Hematopoietic multipotent progenitor cell treated with erythropoietin and hydrocortisone succinate and interleukin-3 and kit ligand, for 4 days (in vitro differentiated cells): ENCODE results near the gene FMNL3.
"Not testable (repeated sequence)": the region's sequence is repeated elsewhere in the genome, so short reads cannot be mapped to it uniquely, and the experiment has no call there.

ENCODE experiments used
- DNase-seq: peaks from one replicate; pipeline ENCODE4 v3.0.0-alpha.2; 2015

FMNL3 gene, protein sequence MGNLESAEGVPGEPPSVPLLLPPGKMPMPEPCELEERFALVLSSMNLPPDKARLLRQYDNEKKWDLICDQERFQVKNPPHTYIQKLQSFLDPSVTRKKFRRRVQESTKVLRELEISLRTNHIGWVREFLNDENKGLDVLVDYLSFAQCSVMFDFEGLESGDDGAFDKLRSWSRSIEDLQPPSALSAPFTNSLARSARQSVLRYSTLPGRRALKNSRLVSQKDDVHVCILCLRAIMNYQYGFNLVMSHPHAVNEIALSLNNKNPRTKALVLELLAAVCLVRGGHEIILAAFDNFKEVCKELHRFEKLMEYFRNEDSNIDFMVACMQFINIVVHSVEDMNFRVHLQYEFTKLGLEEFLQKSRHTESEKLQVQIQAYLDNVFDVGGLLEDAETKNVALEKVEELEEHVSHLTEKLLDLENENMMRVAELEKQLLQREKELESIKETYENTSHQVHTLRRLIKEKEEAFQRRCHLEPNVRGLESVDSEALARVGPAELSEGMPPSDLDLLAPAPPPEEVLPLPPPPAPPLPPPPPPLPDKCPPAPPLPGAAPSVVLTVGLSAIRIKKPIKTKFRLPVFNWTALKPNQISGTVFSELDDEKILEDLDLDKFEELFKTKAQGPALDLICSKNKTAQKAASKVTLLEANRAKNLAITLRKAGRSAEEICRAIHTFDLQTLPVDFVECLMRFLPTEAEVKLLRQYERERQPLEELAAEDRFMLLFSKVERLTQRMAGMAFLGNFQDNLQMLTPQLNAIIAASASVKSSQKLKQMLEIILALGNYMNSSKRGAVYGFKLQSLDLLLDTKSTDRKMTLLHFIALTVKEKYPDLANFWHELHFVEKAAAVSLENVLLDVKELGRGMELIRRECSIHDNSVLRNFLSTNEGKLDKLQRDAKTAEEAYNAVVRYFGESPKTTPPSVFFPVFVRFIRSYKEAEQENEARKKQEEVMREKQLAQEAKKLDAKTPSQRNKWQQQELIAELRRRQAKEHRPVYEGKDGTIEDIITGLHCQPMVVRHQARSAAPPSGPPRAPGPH

DNA sequence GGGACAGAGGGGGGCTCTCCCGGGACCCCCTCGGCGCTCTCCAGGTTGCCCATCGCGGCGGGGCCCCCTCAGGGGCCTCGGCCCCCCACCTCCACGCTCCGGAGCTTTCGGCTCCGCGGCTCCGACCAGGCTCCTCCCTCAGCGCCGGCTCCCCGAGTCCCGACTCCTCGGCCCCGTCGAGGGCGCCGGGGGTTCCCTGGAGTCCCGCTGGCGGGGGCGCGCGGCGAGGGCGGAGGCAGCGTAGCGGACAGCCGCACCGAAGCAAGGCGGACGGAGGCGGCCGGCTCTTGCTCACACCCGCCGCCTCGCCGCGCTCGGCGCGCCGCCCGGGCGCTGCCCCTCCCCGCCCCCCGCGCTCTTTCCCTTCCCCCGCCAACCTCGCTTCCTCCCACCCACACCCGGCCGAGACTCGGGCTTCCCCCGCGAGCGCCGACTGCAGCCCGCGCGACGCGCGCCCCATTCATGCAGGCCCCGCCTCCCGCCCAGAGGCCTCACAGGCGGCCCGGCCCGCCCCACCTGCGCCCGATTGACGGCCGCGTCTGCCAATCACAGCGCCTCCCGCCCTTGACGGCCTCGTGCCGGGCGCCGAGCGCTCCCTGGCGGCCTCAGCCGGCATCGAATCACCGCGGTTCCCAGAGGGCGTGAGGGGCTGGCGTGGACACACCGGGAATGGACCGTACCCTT is at the start of gene FMNL3:
Gene FMNL3 (minus strand): TSS at position 278 of the 684 bp plus-strand sequence. CDS start 225 bp downstream, at position 53.
- DNase-seq, result peak; percentile 98

DNA sequence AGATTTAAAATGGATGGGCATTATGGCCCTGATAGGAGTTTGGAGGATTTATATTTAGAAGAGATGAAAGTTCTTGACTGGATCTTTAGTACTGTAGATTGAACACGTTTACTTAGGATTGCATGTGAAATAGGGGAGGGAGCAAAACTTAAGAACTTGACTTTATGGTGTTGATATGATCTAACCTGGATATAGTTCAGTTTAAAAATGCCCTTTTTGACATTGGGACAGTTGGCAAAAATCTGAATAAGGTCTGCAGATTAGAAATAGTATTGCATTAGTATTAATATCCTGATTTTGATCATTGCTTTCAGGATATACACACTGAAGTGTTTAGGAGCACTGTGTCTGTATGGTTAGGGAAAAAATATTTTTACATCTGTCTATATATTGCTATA is 43.8 kb upstream of the FMNL3 start:
- DNase-seq, result no peak

DNA sequence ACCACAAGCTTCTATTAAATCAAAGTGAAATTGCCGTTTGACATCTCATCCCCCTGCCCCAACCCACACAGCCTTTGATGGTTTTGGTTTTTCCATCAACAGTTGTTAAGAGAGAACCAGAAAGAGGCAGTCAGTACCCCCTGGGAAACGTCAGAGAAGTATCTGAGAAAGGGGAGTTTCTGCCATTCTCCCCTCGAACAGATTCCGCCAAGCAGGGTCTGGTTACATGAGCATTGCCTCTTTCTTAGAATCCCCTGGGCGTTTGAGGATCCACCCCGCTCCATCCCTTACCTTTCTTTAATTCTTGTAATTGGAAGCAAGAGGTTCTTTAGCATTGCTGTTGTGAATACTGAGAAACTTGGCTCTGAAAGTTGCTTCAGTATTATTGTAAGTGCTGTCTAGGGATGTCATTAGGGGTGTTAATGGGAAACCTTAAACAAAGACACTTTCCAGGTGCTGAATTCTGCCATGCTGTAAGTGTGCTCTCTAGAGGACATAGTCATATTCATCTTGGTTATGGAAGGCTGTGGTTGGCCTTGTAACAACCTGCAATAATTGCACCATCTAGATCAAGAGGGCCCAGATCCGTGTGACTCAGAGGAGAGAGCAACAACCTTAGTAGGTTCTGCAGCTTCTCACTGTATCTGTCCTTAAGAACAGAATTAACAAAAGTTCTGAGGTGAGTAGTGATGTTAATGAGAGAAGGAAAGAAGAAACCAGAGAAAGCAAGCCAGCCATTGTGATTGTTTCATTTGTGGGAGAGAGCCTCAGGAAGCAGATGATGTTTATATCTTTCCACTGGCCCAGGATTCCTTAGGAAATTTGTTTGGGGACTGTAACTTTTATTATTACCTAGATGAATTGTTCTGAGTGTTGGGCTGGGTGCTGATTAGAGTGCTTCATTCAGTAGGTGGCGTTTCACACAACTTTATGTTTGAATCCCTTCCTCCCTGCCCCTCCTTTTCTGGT is 43.1 kb upstream of the FMNL3 start:
- peak; percentile 58 for DNase-seq

DNA sequence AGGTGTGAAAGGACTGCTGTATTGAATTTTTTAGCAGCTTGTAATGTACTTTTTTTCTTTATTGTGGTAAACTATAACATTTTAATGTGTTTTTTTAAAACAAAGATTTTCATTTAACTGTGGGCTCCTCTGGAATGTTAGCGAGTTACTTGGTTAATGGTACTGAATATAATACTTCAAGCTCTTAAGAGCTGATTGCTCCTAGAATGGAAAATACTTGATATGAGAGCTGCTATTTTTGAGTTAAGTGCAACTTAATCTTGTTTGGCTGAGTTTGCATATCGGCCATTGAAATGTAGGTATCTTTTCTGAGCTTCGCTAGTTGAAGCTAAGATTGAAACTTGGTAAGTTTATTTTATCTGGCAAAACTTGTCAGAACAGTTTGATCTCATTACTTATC is 41.6 kb upstream of the FMNL3 start:
- no peak for DNase-seq

DNA sequence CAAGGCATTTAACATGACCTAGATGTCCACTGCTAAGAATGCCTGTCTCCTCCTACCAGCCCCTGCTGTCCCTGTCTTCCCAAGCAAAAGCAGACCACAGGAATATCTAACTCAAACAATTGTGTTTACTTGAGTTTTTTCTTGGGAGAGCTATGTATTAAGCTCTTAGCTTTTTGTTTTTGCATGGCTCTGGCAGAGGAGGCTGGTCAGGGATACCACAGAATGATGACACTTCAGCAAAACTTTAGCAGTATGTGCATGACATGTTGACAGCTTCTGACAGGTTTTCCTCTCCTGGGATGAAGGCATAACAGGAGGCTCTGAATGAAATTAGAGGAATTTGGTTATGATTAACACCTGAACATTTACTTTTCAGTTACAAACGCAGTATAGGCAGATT is 41.1 kb upstream of the FMNL3 start:
- no peak for DNase-seq

DNA sequence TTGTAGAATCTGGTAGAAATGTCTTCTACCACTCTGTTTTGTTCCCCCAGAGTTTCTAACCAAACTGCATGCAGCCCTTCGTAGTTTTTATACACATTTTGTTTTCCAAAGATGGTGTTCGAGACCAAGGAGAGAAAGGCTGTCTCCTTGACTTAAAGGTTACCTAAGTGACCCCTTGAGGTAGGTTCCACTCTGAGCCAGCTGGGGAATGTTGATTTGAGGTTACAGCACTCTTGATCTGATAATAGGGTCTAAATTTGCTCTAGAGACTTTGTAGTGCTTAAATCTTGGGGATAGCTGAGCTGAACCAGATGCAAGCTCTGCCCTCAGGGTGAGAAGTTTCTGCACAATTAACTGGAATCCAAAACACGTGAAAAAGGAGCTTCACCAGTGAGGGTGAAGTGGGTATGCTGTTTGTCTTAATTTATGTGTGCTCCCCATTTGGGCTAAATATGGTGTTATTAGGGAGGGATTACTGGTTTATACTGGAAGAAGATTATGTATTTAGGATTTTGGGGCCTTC is 37.2 kb upstream of the FMNL3 start:
- no peak for DNase-seq

DNA sequence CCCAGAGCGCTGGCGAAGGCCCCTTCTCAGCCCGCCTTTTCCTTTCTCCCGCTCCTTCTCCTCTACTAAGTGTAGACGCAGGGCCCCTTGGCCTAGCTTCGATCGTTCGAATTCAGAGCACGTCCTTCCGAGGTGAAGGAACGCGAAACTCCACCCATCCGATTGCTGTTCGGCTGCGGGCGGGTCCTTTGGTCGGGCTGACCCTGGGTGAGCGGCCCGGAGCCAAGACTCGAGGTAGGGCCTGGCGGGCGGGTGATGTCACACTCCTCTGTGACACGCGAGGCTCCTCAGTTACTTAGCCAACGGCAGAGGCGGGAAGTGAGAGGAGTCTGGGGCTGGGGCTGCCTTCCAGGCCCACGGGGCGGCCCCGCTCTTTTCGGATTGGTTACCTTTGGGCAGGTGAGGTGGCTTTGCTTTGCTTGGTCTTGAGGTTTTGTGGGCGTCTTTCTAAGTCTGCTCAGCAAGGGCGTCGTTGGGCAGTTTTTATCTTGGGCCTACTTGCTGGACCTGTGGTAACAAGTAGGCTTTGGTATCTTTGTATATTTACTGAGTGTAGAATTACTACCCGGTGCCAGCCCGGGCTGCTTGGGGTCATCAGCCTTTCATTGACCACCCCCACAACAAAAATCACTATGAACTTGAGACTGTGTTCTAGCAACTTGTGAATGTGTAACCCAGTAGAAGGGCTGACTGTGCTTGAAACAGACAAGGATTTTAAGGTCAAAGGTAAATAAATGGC is 34.8 kb upstream of the FMNL3 start:
- DNase-seq, result peak; percentile 96

DNA sequence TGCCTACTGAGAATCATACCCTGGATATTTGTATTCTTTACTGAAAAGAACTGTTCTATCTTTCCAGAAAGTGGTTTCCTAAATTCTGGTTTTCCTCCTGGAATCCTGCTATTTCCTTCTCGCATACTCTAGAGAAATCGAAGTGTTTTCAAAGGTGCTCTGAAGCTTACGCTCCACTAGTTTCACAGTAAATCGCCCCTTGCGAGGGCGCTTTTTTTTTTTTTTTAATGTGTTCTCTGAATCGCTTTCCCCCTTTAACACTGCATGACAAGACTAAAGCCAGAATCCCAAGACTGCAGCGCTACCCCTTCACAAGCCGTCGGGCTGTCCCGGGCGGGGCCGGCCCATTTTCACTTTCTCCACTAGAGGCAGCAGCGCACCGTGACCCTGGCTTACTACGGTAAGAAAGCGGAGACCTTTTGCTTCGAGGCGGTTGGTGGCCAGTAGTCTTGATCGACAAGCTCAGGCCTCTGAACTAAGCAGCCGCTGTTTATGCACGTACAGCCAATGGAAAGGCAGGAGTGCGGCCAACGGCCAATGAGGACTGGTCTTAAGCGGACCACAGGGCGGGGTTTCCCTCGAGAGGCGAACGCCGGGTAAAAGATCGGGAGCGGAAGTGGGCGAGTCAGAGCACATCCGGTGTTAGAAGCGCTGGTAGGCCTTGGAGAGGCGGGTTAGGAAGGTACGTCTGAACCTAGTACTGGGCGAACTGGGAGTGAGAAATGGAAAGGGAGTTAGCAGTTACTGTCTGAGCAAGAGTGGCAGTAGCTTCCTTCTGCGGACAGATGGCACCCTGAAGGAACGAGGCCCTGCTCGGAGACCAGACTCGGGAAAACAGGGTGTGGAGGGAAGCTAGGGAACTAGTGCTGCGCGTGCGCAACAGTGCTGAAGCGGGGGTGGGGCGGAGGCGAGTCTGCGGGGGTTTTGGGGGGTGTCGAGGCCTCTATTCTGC is 34.0 kb upstream of the FMNL3 start, which contains the start of gene TMBIM6:
Gene TMBIM6 (plus strand): TSS at position 628 of the 952 bp plus-strand sequence. CDS start 10,937 bp downstream, outside the sequence.
- DNase-seq, result peak; percentile 100

DNA sequence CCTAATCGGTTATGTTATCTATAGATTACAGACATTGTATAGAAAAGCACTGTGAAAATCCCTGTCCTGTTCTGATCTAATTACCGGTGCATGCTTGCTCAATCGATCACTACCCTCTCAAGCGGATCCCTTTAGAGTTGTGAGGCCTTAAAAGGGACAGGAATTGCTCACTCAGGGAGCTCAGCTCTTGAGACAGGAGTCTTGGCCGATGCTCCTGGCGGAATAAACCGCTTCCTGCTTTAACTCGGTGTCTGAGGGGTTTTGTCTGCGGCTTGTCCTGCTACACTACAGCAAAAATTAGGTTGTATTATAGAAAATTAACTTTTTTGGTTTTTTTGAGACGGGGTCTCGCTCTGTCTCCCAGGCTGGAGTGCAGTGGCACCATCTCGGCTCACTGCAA is 33.1 kb upstream of the FMNL3 start:
- DNase-seq, result not testable (repeated sequence)

DNA sequence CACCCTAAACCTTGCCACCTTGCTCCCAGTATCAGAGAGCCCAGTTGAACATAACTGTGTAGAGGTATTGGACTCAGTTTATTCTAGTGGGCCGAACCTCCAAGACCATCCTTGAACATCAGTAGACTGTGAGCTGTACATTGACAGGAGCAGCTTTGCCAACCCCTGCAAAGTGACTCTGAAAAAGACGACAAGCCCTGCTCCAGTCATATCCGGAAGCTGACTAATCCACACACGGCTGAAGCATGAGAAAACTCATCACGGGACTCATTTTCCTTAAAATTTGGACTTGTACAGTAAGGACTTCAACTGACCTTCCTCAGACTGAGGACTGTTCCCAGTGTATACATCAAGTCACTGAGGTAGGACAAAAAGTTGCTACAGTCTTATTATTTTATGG is 31.5 kb upstream of the FMNL3 start:
- DNase-seq, result not testable (repeated sequence)

DNA sequence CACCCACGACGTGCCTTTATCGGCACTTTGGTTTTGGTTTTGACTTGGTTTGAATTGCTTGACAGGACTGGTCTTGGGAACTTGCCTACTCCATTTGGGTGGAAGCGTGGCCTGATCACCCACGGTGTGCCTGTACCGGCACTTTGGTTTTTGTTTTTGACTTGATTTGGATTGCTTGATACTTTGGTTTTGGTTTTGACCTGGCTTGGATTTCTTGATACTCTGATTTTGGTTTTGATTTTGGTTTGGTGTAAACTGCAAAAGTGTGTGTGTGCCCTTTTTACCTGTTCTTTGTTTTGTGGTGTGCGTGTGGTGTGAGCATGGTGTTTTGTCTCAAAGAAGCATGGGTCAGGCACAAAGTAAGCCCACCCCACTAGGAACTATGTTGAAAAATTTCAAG is 27.7 kb upstream of the FMNL3 start:
- not testable (repeated sequence) for DNase-seq

DNA sequence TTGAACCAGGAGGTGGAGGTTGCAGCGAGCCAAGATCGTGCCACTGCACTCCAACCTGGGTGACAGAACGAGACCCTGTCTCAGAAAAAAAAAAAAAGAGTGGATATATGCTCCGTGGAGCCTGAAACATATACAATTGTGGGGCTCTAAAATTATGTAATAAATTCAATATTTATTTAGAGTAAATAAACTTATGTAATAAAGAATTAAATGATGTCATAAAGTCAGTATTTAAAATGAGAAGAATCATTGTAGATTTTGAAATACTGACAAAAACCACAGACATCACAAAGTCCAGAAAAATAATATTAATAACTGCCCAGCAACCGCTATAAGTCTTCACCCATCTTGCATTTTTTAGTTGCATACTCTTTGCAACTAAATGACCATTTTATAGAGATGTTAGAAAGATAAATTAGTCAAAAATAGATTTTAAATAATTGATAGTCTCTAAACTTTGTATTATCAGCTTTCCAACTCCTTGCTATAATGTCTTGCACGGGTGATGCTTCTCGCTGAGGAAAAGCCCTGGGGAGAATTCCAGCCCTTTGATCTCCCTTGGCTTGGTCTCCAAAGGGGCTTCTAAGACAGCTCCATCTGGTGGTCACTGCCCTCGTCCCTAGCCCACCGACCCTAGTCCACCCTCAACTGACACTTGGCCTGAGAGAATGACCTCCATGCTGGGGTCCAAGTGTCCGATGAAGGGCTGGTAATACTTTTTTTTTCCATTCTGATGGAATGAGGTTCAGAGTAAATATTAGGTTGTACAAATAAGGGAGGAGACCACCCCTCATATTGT is 26.2 kb upstream of the FMNL3 start:
- no peak for DNase-seq

DNA sequence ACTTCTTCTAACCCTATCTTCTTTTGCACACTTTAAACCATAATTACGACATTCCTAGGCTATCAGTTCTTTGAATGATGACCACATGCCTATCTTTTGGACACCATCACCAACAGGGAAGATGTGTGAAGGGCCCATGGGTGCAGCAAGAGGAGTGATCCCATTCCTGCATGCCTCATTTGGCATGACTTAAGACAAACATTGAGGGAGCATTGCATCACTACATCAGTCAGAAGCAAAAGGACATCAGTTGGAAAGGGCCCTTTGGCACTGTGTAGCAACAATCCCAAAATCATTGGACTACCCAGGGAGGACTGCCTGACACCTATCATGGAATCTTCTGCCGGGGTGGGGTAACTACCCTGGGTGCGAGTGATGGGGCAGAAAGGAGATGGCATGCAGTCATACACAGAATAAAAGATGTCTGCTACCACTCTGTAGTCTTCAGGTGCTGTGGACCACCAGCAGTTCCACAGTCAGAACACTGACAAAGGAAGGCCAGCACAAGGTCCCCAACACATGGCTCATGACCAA is 23.4 kb upstream of the FMNL3 start:
- DNase-seq, result peak; percentile 16

DNA sequence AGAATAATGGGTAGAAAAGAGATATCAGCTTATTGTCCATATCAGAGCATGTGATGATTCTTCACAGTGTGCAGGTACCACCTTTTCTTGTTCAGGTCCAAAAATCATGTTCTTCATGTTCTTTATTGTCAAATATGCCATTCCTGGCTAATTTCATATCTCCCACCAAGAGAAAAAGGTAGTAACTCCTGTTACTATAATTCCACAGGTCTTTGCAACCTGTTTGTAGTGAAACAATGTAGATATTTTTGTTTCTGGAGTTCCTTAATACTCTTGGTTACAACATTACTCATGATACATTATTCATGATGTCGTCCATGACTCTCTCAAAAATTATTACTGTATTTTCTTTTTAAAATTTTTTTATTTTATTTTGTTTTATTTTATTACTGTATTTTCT is 22.8 kb upstream of the FMNL3 start:
- DNase-seq, result no peak

DNA sequence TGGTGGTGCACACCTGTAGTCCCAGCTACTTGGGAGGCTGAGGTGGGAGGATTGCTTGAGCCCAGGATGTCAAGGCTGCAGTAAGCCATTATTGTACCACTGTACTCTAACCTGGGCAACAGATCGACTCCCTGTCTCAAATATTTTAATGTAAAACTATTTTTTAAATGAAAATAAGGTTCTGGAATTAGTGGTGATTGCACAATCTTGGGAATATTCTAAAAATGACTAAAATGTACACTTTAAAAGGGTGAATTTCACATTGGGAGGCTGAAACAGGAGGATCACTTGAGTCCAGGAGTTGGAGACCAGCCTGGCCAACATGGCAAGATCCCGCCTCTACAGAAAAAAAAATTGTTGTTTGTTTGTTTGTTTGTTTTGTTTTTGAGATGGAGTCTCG is 21.2 kb upstream of the FMNL3 start:
- DNase-seq, result no peak

DNA sequence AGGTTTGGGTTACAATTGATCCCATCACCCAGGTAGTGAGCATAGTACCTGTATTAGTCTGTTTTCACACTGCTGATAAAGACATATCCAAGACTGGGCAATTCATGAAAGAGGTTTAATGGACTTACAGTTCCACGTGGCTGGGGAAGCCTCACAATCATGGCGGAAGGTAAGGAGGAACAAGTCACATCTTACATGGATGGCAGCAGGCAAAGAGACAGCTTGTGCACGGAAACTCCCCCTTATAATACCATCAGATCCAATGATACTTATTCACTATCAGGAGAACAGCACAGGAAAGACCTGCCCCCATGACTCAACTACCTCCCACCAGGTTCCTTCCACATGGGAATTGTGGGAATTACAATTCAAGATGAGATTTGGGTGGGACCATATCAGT is 14.2 kb upstream of the FMNL3 start:
- DNase-seq, result not testable (repeated sequence)

DNA sequence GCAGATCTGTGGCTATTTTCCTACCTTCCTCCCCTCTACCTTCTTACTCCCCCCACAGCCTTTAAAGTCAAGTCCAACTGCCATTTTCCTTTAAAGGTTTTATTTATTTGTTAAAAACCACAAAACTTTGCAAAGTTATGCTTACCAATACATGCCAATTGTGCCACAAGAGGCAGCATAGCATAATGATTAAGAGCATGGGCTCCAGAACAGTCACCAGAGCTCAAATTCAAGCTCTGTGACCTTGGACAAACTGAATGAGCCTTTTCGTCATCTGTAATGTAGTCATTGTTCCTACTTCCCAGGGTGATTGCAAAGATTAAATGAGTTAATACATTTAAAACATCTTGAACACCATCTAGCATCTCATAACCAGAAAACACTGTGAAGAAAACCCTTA is 13.0 kb upstream of the FMNL3 start:
- peak; percentile 41 for DNase-seq

DNA sequence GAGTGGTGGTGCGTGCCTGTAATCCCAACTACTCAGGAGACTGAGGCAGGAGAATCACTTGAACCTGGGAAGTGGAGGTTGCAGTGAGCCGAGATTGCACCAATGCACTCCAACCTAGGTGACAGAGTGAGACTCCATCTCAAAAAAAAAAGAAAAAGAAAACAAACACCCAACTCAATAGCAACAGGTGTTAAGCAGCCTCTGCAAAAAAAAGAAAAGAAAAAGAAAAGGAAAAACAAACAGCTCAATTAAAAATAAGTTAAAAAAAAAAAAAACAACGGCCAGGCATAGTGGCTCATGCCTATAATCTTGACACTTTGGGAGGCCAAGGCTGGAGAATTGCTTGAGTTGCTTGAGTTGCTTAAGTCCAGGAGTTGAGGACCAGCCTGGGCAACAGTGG is 10.6 kb upstream of the FMNL3 start:
- not testable (repeated sequence) for DNase-seq
